ENCODE results near the gene GET3.

- TF ChIP-seq SUZ12 (IDR thresholded peaks at IDR 0.05; ENCODE audit: extremely low read depth, insufficient read depth, insufficient read length), result no peak
- TF ChIP-seq YY1 (IDR thresholded peaks at IDR 0.05; ENCODE audit: insufficient read depth, insufficient read length), result no peak
- TF ChIP-seq ZNF274 (IDR thresholded peaks at IDR 0.05; ENCODE audit: low read depth, low read length), result no peak
These were observed 17.0 kb upstream of the GET3 start for GRCh38 chr19:12720296-12720695.
